Measurements from ENCODE around the gene CELA2B. TPM values are rescaled to one million over a fixed set of nuclear protein-coding genes. Genes with fewer than 3 reads are reported as not detected.
"Not testable (repeated sequence)": the region's sequence is repeated elsewhere in the genome, so short reads cannot be mapped to it uniquely, and the experiment has no call there.

The CELA2B gene
- total RNA-seq, 1 donor from 2014 or later: not detected

GRCh38 chr1:15444468-15445389 lies 31.2 kb upstream of the CELA2B start:
- no peak for DNase-seq (ENCODE audit: low spot score)

GRCh38 chr1:15445390-15446122 lies 30.3 kb upstream of the CELA2B start:
- no peak for DNase-seq (ENCODE audit: low spot score)

GRCh38 chr1:15446212-15446611 lies 29.7 kb upstream of the CELA2B start:
- DNase-seq (ENCODE audit: low spot score): no peak

GRCh38 chr1:15448877-15449462 lies 26.9 kb upstream of the CELA2B start:
- no peak for DNase-seq (ENCODE audit: low spot score)

- DNase-seq (ENCODE audit: low spot score): no peak
Observed at GRCh38 chr1:15449567-15449966, 26.3 kb upstream of the CELA2B start.

GRCh38 chr1:15451014-15451722 lies 24.7 kb upstream of the CELA2B start:
- DNase-seq (ENCODE audit: low spot score): no peak

GRCh38 chr1:15452216-15452615 lies 23.7 kb upstream of the CELA2B start:
- no peak for DNase-seq (ENCODE audit: low spot score)

- no peak for DNase-seq (ENCODE audit: low spot score)
Observed at GRCh38 chr1:15452866-15453571, 22.9 kb upstream of the CELA2B start.

- DNase-seq (ENCODE audit: low spot score): no peak
Observed at GRCh38 chr1:15453734-15454133, 22.2 kb upstream of the CELA2B start.

GRCh38 chr1:15454256-15454655 lies 21.6 kb upstream of the CELA2B start:
- no peak for DNase-seq (ENCODE audit: low spot score)

GRCh38 chr1:15455522-15455921 lies 20.4 kb upstream of the CELA2B start:
- no peak for DNase-seq (ENCODE audit: low spot score)

GRCh38 chr1:15456313-15456954 lies 19.5 kb upstream of the CELA2B start, which contains the start of gene CELA2A:
TSS of gene CELA2A (plus strand) at chr1:15456732. CDS start at chr1:15456754, 22 bp downstream.
- no peak for DNase-seq (ENCODE audit: low spot score)

GRCh38 chr1:15457585-15457984 lies 18.3 kb upstream of the CELA2B start:
- no peak for DNase-seq (ENCODE audit: low spot score)

GRCh38 chr1:15458388-15458787 lies 17.5 kb upstream of the CELA2B start:
- not testable (repeated sequence) for DNase-seq (ENCODE audit: low spot score)

GRCh38 chr1:15459771-15460707 lies 15.9 kb upstream of the CELA2B start:
- no peak for DNase-seq (ENCODE audit: low spot score)

GRCh38 chr1:15460708-15461095 lies 15.2 kb upstream of the CELA2B start:
- DNase-seq (ENCODE audit: low spot score): no peak

- not testable (repeated sequence) for DNase-seq (ENCODE audit: low spot score)
Observed at GRCh38 chr1:15463064-15463800, 12.7 kb upstream of the CELA2B start.

- DNase-seq (ENCODE audit: low spot score): not testable (repeated sequence)
Observed at GRCh38 chr1:15463926-15464322, 12.0 kb upstream of the CELA2B start.

Measured in mesenteric fat pad (tissue), 1 donor.